ENCODE data around the gene PRDM16.

PRDM16 gene

GRCh38 chr1:3412376-3412775, 343.4 kb downstream of the PRDM16 start:
- DNase-seq (ENCODE audit: low read depth), result no peak

- no peak for DNase-seq (ENCODE audit: low read depth)
These were observed 345.1 kb downstream of the PRDM16 start for GRCh38 chr1:3413975-3414710.

DNA sequence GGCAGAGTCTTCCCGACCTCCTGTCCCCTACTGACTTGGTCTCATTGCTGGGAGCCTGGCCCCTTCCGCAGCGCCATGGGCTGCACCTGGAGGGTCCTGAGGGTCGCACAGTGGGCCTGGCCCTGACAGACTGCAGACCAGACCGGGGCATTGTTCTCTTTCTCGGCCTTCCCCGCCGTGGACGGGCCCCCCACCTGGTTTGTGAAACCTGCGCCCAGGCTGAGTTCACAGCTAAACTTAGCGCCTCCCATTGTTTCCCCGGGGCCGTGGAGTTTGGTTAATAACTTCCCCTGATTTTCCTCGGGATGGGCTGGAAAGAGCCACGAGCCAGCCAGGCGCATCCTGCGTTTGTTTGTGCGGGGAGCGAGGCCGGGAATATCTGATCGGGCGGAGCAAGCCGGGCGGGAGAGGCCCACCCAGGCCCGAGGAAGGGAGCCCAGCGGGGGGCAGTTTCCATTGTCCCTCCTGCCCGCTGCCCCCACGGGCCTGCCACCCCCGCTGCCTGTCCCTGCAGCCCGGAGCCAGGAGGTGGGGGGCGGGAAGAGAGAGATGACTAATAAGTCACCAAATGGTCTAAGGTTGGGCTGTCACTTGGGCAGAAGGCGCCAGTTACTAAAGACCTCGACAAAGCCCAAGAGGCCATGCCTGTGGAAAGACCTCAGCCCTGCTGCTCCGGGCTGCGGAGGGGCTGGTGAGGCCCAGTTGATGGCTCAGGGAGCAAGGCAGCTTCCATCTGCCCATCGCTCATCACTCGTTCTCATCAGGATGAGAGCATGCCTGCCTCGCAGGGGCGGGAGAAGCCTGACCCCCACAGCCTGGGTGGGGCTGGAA, 346.5 kb downstream of the PRDM16 start:
- DNase-seq (ENCODE audit: low read depth), result no peak

- DNase-seq (ENCODE audit: low read depth), result no peak
These were observed 348.2 kb downstream of the PRDM16 start for GRCh38 chr1:3417082-3417739.

GRCh38 chr1:3417934-3418333, 348.9 kb downstream of the PRDM16 start:
- DNase-seq (ENCODE audit: low read depth), result no peak

GRCh38 chr1:3418600-3418999, 349.6 kb downstream of the PRDM16 start:
- no peak for DNase-seq (ENCODE audit: low read depth)

DNA sequence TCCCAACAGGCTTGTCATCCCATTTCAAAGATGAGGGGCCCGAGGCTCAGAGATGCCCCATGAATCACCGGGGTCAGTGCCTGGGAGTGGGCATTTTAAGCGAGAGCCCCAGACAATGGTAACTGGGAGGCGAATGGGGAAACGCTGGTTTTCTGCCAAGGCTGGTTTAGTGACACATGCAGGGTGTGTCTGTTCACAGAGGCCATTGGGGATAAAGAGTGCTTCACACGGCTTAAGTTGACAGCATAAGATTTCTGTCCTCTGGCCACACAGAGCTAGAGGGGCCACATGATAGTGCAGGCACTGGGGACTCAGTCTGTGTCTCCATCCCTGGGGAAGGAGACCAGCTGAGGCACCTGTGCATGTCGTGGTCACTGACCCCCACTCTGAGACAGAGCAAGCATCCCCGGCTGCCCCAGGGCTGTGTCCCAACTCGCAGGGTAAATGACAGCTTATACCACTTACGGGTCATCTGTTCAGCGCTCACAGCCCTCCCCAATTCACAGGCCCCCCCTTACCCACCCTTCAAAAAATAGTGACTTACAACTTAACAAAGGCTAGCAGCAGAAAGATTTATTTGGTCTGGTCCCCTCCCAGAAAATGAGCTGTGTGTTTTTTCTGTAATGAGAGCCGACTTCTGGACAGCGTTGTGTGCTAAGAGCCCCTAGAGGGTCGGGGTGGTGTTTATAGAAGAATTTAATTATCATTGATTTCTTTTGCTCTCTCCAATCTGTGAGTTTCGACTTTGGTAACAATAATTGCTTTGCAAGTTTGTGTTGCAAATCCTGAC, 350.6 kb downstream of the PRDM16 start:
- no peak for DNase-seq (ENCODE audit: low read depth)

DNA sequence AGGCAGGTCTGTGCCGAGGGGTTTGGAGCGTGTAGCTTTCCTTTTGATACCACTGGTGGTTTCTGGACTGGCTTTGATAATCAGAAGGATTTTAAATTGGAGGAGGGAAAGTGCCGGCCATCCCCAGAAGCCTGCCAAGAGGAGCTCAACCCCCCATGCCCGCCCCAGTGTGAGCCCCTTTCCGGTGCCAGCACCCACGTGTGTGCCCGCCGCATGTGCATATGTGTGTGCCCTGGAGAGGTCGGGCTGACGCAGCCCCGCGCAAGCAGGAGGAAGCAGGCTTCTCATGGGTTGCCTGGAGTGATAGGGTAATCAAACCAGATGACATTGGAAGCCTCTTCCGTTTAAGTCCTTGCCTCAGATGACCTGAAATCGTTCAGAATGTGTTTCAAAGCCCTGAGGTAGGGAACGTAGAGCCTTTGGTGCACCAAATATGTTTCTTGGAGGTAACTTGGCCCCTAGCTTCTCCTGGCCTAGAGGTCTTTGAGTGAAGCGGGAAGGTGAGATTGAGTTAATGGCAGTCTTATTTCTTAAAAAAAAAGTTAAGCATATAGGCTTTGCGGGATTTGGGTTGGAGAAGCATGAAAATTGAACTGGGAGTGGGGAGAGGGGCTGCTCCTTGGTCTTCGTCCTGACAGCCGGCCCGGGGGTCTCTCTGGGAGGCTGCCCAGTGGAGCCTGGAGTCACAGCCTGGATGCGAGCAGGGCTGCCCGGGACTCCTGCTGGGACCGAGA, 351.4 kb downstream of the PRDM16 start:
- no peak for DNase-seq (ENCODE audit: low read depth)

DNA sequence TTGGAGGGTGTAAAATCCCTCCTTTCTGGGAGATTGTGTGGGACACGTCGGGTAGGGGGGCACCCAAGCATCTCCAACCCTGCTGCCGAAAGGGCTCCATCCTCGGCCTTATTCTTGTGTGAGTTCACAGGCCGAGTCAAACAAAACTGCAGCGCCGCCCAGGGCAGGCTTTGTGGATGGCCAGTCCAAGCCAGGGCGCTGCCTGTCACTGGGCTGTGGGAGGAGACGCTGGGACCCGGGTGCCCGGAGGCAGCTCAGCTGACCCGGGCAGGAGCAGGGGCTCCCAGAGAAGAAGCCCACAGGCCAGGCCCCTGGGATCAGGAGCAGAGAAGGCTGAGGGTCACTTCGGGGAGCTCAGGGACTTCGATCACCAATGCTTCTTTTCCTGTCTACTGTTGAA, 353.6 kb downstream of the PRDM16 start:
- no peak for DNase-seq (ENCODE audit: low read depth)

- no peak for DNase-seq (ENCODE audit: low read depth)
These were observed 354.3 kb downstream of the PRDM16 start for GRCh38 chr1:3423245-3423829.

GRCh38 chr1:3423896-3424611, 355.1 kb downstream of the PRDM16 start:
- no peak for DNase-seq (ENCODE audit: low read depth)

DNA sequence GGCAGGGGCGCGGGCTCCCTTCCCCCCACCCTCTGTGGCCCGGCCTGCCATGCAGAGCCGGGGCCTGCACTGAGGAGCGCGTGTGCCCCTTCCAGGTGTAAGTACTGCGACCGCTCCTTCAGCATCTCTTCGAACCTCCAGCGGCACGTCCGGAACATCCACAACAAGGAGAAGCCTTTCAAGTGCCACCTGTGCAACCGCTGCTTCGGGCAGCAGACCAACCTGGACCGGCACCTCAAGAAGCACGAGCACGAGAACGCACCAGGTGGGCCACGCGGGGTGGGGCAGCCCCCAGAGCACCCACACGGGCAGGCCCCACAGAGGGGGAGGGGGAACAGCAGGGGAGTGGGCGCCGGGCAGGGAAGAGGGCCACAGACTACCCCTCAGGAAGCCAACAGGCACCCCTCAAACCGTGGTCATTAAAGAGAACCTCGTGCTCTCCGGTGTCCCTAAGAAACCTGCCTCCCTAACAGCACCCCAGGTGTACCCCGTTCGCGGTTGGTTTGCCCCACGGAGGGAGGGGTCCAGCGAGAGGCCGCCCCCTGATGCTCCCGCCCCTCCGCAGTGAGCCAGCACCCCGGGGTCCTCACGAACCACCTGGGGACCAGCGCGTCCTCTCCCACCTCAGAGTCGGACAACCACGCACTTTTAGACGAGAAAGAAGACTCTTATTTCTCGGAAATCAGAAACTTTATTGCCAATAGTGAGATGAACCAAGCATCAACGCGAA, 356.6 kb downstream of the PRDM16 start:
- DNase-seq (ENCODE audit: low read depth), result no peak

GRCh38 chr1:3426956-3427535, 358.0 kb downstream of the PRDM16 start:
- DNase-seq (ENCODE audit: low read depth), result no peak

- DNase-seq (ENCODE audit: low read depth), result no peak
These were observed 359.0 kb downstream of the PRDM16 start for GRCh38 chr1:3427711-3428704.

- no peak for DNase-seq (ENCODE audit: low read depth)
These were observed 359.9 kb downstream of the PRDM16 start for GRCh38 chr1:3428899-3429298.

GRCh38 chr1:3429320-3429719, 360.3 kb downstream of the PRDM16 start:
- no peak for DNase-seq (ENCODE audit: low read depth)

GRCh38 chr1:3429766-3430165, 360.8 kb downstream of the PRDM16 start:
- no peak for DNase-seq (ENCODE audit: low read depth)

DNA sequence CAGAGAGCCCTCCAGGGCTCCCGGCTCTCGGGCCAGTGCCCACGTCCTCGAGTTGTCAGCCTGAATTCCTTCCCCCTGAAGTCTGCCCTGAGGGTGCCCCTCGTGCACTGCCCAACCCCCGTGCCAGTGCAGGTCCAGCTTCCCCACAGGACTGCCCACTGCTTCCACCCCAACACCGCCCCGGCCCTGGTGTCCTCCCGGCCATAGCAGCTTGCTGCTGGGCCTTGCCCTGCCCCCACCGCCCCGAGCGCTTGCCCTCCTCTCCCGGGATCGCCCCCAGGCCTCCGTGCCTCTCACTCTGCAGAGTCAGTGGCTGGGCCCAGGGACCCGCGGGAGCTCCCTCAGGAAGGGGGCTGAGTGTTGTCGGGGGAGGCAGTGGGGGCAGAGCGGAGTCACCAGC, 361.4 kb downstream of the PRDM16 start:
- DNase-seq (ENCODE audit: low read depth), result no peak
